ENCODE measurements around the gene PSTK. TPM values are rescaled to one million over a fixed set of nuclear protein-coding genes. Genes with fewer than 3 reads are reported as not detected.

Gene PSTK
- total RNA-seq, 1 experiment from 2014 or later, result 4.4 TPM

- no peak overlapping the region for H3K9ac ChIP-seq (ENCODE audit: low read length)
- H3K4me2 ChIP-seq (ENCODE audit: low read length), result no peak overlapping the region
- peaks cover 5 to 18% of the 10 kb centered on the region in 2 experiments; a peak in 2 of 4 replicates for H3K36me3 ChIP-seq (ENCODE audit: control insufficient read depth in 1 of 2, insufficient read depth in 2 of 2, low read length in 2 of 2)
- ChIA-PET CTCF (no interaction called here), RAD21 (ENCODE audit: low non-redundant PET in 1 of 2, low total read pairs in 2 of 2, uncharacterized antibody in 2 of 2, unreplicated experiment in 2 of 2) (no interaction called here), POLR2A (no interaction called here)
- TF ChIP-seq JUND (IDR thresholded peaks at IDR 0.05) (no peak), SRF (IDR thresholded peaks at IDR 0.05; ENCODE audit: low read depth) (no peak), ZNF274 (IDR thresholded peaks at IDR 0.05; ENCODE audit: low read depth, low read length) (no peak)
- DNase-seq (ENCODE audit: low read depth, low spot score) (no peak), ATAC-seq (no peak)
- no peaks in the 10 kb centered on the region for H3K9me2 ChIP-seq (ENCODE audit: insufficient read depth)
- no peak overlapping the region for H3K27ac ChIP-seq (ENCODE audit: low read depth, low read length)
- H4K20me1 ChIP-seq (ENCODE audit: insufficient read depth), result no peaks in the 10 kb centered on the region
- H2AFZ ChIP-seq (ENCODE audit: low read depth, low read length, poor library complexity, severe bottlenecking), result no peak overlapping the region
- no peak overlapping the region for H3K4me3 ChIP-seq (replicated peaks in 1 of 2; ENCODE audit: low read depth in 1 of 2, low read length in 2 of 2)
- no TSS peak for BruUV-seq (replicated peaks)
- no peaks in the 10 kb centered on the region for H3K9me3 ChIP-seq (ENCODE audit: control insufficient read depth in 1 of 2, insufficient read depth in 1 of 2, low read depth in 1 of 2, low read length in 2 of 2)
- intact Hi-C loops (cut with micrococcal nuclease), result no loop called here
- H3K4me1 ChIP-seq (ENCODE audit: control insufficient read depth in 1 of 2, insufficient read depth in 2 of 2, low read length in 2 of 2), result no peaks in the 10 kb centered on the region
- no peaks in the 10 kb centered on the region for H3K79me2 ChIP-seq (ENCODE audit: insufficient read depth, low read length)
- H3K27me3 ChIP-seq (ENCODE audit: insufficient read depth, low read length), result no peaks in the 10 kb centered on the region
Observed at GRCh38 chr10:122939856-122940543, 40.2 kb upstream of the PSTK start.

- 0 out of 2 replicates have a peak, but pooled peaks cover 4% of the 10 kb centered on the region for H3K79me2 ChIP-seq (ENCODE audit: insufficient read depth, low read length)
- no peaks in the 10 kb centered on the region for H3K27me3 ChIP-seq (ENCODE audit: insufficient read depth, low read length)
- H3K27ac ChIP-seq (ENCODE audit: low read depth, low read length), result no peak overlapping the region
- POLR2A ChIA-PET, result no interaction called here
- H3K9ac ChIP-seq (ENCODE audit: low read length), result no peak overlapping the region
- ATAC-seq, result no peak
- CTCF ChIA-PET, result no interaction called here
- no peaks in the 10 kb centered on the region for H3K9me2 ChIP-seq (ENCODE audit: insufficient read depth)
- no peaks in the 10 kb centered on the region for H3K9me3 ChIP-seq (ENCODE audit: control insufficient read depth in 1 of 2, insufficient read depth in 1 of 2, low read depth in 1 of 2, low read length in 2 of 2)
- DNase-seq (ENCODE audit: low read depth, low spot score), result no peak
- BruUV-seq (replicated peaks), result no TSS peak
- H3K4me3 ChIP-seq (replicated peaks in 1 of 2; ENCODE audit: low read depth in 1 of 2, low read length in 2 of 2), result no peak overlapping the region
- H3K4me1 ChIP-seq (ENCODE audit: control insufficient read depth in 1 of 2, insufficient read depth in 2 of 2, low read length in 2 of 2), result peaks cover 0 to 9% of the 10 kb centered on the region in 2 experiments; a peak in 2 of 4 replicates
- intact Hi-C loops (cut with micrococcal nuclease), result no loop called here
- no peak overlapping the region for H3K4me2 ChIP-seq (ENCODE audit: low read length)
- no peaks in the 10 kb centered on the region for H4K20me1 ChIP-seq (ENCODE audit: insufficient read depth)
- no peak overlapping the region for H2AFZ ChIP-seq (ENCODE audit: low read depth, low read length, poor library complexity, severe bottlenecking)
- RAD21 ChIA-PET (ENCODE audit: low non-redundant PET in 1 of 2, low total read pairs in 2 of 2, uncharacterized antibody in 2 of 2, unreplicated experiment in 2 of 2), result no interaction called here
- no peak for TF ChIP-seq ATF3 (IDR thresholded peaks at IDR 0.05)
- no peak for TF ChIP-seq POLR2A (IDR thresholded peaks at IDR 0.05; ENCODE audit: borderline replicate concordance, extremely low read depth, insufficient read depth, insufficient read length)
- no peak for TF ChIP-seq ZBTB33 (IDR thresholded peaks at IDR 0.05; ENCODE audit: extremely low read depth, insufficient replicate concordance, low read length)
- no peak for TF ChIP-seq RAD21 (IDR thresholded peaks at IDR 0.05; ENCODE audit: low read depth)
- TF ChIP-seq POLR2AphosphoS5 (IDR thresholded peaks at IDR 0.05; ENCODE audit: low read depth, low read length), result no peak
- TF ChIP-seq CBX3 (IDR thresholded peaks at IDR 0.05; ENCODE audit: low read depth), result no peak
- TF ChIP-seq ZNF274 (IDR thresholded peaks at IDR 0.05; ENCODE audit: low read depth, low read length), result no peak
- no peak for TF ChIP-seq MAX (IDR thresholded peaks at IDR 0.05)
- no peak for TF ChIP-seq FOSL1 (IDR thresholded peaks at IDR 0.05; ENCODE audit: low read depth)
- no peak for TF ChIP-seq CTCF (IDR thresholded peaks at IDR 0.05 in 2 of 3, conservative IDR thresholded peaks at IDR 0.05 in 1 of 3; ENCODE audit: borderline replicate concordance in 1 of 3, insufficient read depth in 1 of 3, low read depth in 2 of 3, low read length in 2 of 3)
- no peak for TF ChIP-seq EZH2 (IDR thresholded peaks at IDR 0.05)
- peaks cover 11% of the 10 kb centered on the region in 2 experiments; a peak in 2 of 4 replicates for H3K36me3 ChIP-seq (ENCODE audit: control insufficient read depth in 1 of 2, insufficient read depth in 2 of 2, low read length in 2 of 2)
Observed at GRCh38 chr10:122949296-122949695, 30.9 kb upstream of the PSTK start.
